Measurements from ENCODE around the gene MYH7. TPM values are rescaled to one million over a fixed set of nuclear protein-coding genes. Genes with fewer than 3 reads are reported as not detected.

The MYH7 gene
- total RNA-seq, 1 donor from 2014 or later, result not detected

- DNase-seq (ENCODE audit: low read depth, low spot score), result no peak
Measured at GRCh38 chr14:23447361-23448350, 12.2 kb upstream of the MYH7 start.

- DNase-seq (ENCODE audit: low read depth, low spot score), result no peak
Measured at GRCh38 chr14:23446291-23446851, 10.9 kb upstream of the MYH7 start.

- no peak for DNase-seq (ENCODE audit: low read depth, low spot score)
Measured at GRCh38 chr14:23445773-23446172, 10.3 kb upstream of the MYH7 start.

GRCh38 chr14:23444314-23444713 is 8.9 kb upstream of the MYH7 start:
- DNase-seq (ENCODE audit: low read depth, low spot score), result no peak

- no peak for DNase-seq (ENCODE audit: low read depth, low spot score)
Measured at GRCh38 chr14:23443881-23444280, 8.4 kb upstream of the MYH7 start.

GRCh38 chr14:23443411-23443812 is 8.0 kb upstream of the MYH7 start:
- DNase-seq (ENCODE audit: low read depth, low spot score), result no peak

GRCh38 chr14:23442721-23443356 is 7.4 kb upstream of the MYH7 start:
- no peak for DNase-seq (ENCODE audit: low read depth, low spot score)

- DNase-seq (ENCODE audit: low read depth, low spot score), result no peak
Measured at GRCh38 chr14:23441076-23441475, 5.6 kb upstream of the MYH7 start.

- no peak for DNase-seq (ENCODE audit: low read depth, low spot score)
Measured at GRCh38 chr14:23439107-23439835, 3.8 kb upstream of the MYH7 start.

GRCh38 chr14:23438101-23438971 is 2.9 kb upstream of the MYH7 start:
- no peak for DNase-seq (ENCODE audit: low read depth, low spot score)

GRCh38 chr14:23437133-23438100 is 2.0 kb upstream of the MYH7 start:
- no peak for DNase-seq (ENCODE audit: low read depth, low spot score)

GRCh38 chr14:23436327-23437132 is 1.1 kb upstream of the MYH7 start:
- DNase-seq (ENCODE audit: low read depth, low spot score), result no peak

GRCh38 chr14:23434488-23435222 is 805 bp downstream of the MYH7 start:
- no peak for DNase-seq (ENCODE audit: low read depth, low spot score)

- no peak for DNase-seq (ENCODE audit: low read depth, low spot score)
Measured at GRCh38 chr14:23433457-23433856, 2.0 kb downstream of the MYH7 start.

- no peak for DNase-seq (ENCODE audit: low read depth, low spot score)
Measured at GRCh38 chr14:23432946-23433345, 2.5 kb downstream of the MYH7 start.

- no peak for DNase-seq (ENCODE audit: low read depth, low spot score)
Measured at GRCh38 chr14:23432102-23432925, 3.1 kb downstream of the MYH7 start.

GRCh38 chr14:23431486-23431885 is 4.0 kb downstream of the MYH7 start:
- no peak for DNase-seq (ENCODE audit: low read depth, low spot score)
